T follicular helper cell (primary cell): ENCODE measurements around the gene BHLHE23.
"Not testable (repeated sequence)": the region's sequence is repeated elsewhere in the genome, so short reads cannot be mapped to it uniquely, and the experiment has no call there.

Source experiments
- DNase-seq: peaks from one replicate; pipeline ENCODE4 v3.0.0-alpha.2; 2020; ENCODE audit warnings: low read depth

The BHLHE23 gene

GRCh38 chr20:63043348-63044203, 36.8 kb upstream of the BHLHE23 start:
- DNase-seq: no peak

GRCh38 chr20:63042448-63043071, 35.8 kb upstream of the BHLHE23 start:
- DNase-seq: no peak

- DNase-seq: no peak
These were observed 35.0 kb upstream of the BHLHE23 start for GRCh38 chr20:63041776-63042175.

- DNase-seq: no peak
These were observed 31.0 kb upstream of the BHLHE23 start for GRCh38 chr20:63037669-63038268.

- DNase-seq: no peak
These were observed 29.5 kb upstream of the BHLHE23 start for GRCh38 chr20:63036291-63036690.

- DNase-seq: no peak
These were observed 28.9 kb upstream of the BHLHE23 start for GRCh38 chr20:63035603-63036185.

GRCh38 chr20:63034710-63035602, 28.2 kb upstream of the BHLHE23 start:
- not testable (repeated sequence) for DNase-seq

- DNase-seq: no peak
These were observed 27.3 kb upstream of the BHLHE23 start for GRCh38 chr20:63033794-63034709.

- DNase-seq: no peak
These were observed 26.4 kb upstream of the BHLHE23 start for GRCh38 chr20:63032861-63033793.

- DNase-seq: no peak
These were observed 25.4 kb upstream of the BHLHE23 start for GRCh38 chr20:63032026-63032800.

GRCh38 chr20:63031251-63032014, 24.7 kb upstream of the BHLHE23 start:
- no peak for DNase-seq

- DNase-seq: no peak
These were observed 22.8 kb upstream of the BHLHE23 start for GRCh38 chr20:63029358-63030121.

GRCh38 chr20:63028461-63028921, 21.7 kb upstream of the BHLHE23 start:
- no peak for DNase-seq

GRCh38 chr20:63027922-63028389, 21.2 kb upstream of the BHLHE23 start:
- no peak for DNase-seq

GRCh38 chr20:63027221-63027921, 20.6 kb upstream of the BHLHE23 start:
- DNase-seq: no peak

GRCh38 chr20:63026582-63027165, 19.9 kb upstream of the BHLHE23 start:
- no peak for DNase-seq
